Measurements from ENCODE around the gene COL11A2.

The COL11A2 gene

DNA sequence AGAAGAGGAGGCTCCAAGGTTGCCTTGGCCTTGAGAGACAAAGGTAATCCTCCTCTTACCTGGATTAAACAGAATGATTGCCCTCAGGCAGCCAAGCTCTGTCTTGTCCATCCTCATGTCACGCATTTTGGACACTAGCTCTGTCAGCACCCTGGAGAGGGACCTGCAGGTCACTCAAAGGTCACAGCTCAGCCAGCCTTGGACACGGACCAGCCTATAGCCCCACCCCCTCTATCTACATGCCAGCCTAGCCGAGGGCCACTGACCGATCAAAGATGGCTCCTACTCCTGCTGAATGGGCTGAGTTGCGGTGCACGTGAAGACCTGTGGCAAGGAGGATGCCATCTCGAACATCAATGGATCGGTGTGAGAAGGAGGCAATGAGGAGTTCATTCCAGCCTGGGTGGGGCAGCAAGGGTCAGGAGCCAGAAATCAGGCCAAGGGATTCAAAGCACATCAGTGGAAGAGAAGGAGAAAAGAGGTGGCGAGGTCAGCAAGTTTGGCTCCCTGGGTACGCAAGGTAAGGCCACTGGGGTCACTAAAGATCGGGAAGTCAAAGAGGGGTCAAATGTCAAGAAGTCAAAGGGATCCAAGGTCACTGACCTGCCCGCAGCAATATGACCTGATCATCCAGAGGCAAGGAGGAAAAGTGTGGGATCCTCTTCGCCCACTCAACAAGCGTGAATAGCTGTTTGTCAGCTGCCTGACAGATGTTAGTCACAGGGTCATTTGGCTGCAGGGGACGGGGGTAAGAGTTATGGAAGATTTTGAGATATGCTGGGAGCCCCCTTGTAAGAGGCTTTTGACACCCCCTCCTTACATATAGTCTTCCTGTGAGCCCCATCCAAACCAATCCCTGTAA, 3.3 kb upstream of the COL11A2 start:
- DNase-seq (ENCODE audit: extremely low spot score), result no peak
- TF ChIP-seq ELF4 (IDR thresholded peaks at IDR 0.05), result no peak
- no peak for TF ChIP-seq SP1 (IDR thresholded peaks at IDR 0.05)
- no peak for TF ChIP-seq FOXM1 (IDR thresholded peaks at IDR 0.05; ENCODE audit: borderline replicate concordance)
- TF ChIP-seq LEF1 (IDR thresholded peaks at IDR 0.05; ENCODE audit: borderline replicate concordance), result no peak
- no peak for TF ChIP-seq CTBP1 (IDR thresholded peaks at IDR 0.05; ENCODE audit: borderline replicate concordance)
- TF ChIP-seq, protein P1, sequence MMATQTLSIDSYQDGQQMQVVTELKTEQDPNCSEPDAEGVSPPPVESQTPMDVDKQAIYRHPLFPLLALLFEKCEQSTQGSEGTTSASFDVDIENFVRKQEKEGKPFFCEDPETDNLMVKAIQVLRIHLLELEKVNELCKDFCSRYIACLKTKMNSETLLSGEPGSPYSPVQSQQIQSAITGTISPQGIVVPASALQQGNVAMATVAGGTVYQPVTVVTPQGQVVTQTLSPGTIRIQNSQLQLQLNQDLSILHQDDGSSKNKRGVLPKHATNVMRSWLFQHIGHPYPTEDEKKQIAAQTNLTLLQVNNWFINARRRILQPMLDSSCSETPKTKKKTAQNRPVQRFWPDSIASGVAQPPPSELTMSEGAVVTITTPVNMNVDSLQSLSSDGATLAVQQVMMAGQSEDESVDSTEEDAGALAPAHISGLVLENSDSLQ (IDR thresholded peaks at IDR 0.05), result no peak
- no peak for TF ChIP-seq TARDBP (IDR thresholded peaks at IDR 0.05)
- no peak for TF ChIP-seq BHLHE40 (IDR thresholded peaks at IDR 0.05; ENCODE audit: borderline replicate concordance)
- no peak for TF ChIP-seq HDGF (IDR thresholded peaks at IDR 0.05; ENCODE audit: borderline replicate concordance)
- TF ChIP-seq FOXA1 (IDR thresholded peaks at IDR 0.05), result no peak
- TF ChIP-seq FOXK2 (IDR thresholded peaks at IDR 0.05), result no peak
- TF ChIP-seq ARNT (IDR thresholded peaks at IDR 0.05), result no peak

DNA sequence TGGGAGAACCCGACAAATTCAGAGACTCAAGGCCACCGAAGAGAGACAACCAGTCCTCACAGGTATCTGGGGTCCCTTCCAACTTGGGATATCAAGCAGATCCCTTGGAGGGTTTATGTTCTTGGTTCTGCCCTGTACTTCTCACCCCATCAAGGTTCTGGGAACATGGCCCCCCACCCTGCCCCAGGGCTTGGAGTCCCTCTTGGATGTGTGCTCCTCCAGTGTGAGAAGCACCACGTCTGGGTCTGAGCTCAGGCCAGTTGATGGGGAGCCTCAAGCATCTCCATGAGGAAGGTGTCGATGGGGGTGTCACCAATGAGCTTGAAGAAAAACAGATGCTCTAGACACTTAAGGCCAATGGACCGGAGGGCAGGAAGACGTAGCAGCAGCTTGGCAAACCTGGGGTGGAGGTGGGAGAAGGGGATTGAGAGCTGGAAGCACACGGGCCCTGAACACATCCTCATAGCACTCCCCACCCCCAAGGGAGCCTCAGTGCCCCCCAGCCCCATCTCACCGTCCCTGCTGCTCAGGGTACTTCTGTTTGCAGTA, 2.2 kb upstream of the COL11A2 start:
- ChIA-PET CTCF (no interaction called here), POLR2A (no interaction called here)
- TF ChIP-seq FOXK2 (IDR thresholded peaks at IDR 0.05), result no peak
- no peak for TF ChIP-seq ZNF384 (IDR thresholded peaks at IDR 0.05)
- no peak for TF ChIP-seq FOXM1 (IDR thresholded peaks at IDR 0.05; ENCODE audit: borderline replicate concordance)
- TF ChIP-seq L3MBTL2 (conservative IDR thresholded peaks at IDR 0.05), result no peak
- TF ChIP-seq, protein P1 (IDR thresholded peaks at IDR 0.05), result no peak
- TF ChIP-seq FOXA1 (IDR thresholded peaks at IDR 0.05), result no peak
- no peak for TF ChIP-seq LEF1 (IDR thresholded peaks at IDR 0.05; ENCODE audit: borderline replicate concordance)
- no peak for TF ChIP-seq NFRKB (IDR thresholded peaks at IDR 0.05)
- TF ChIP-seq SUZ12 (IDR thresholded peaks at IDR 0.05), result no peak
- TF ChIP-seq CTBP1 (IDR thresholded peaks at IDR 0.05; ENCODE audit: borderline replicate concordance), result no peak
- no peak for TF ChIP-seq ELF4 (IDR thresholded peaks at IDR 0.05)
- TF ChIP-seq TARDBP (IDR thresholded peaks at IDR 0.05), result no peak
- TF ChIP-seq ARNT (IDR thresholded peaks at IDR 0.05), result no peak
- no peak for TF ChIP-seq SP1 (IDR thresholded peaks at IDR 0.05)
- TF ChIP-seq HDGF (IDR thresholded peaks at IDR 0.05; ENCODE audit: borderline replicate concordance), result no peak
- TF ChIP-seq BHLHE40 (IDR thresholded peaks at IDR 0.05; ENCODE audit: borderline replicate concordance), result no peak
- no peak for DNase-seq (ENCODE audit: extremely low spot score)

More for the DNA sequence above, 3.3 kb upstream of the COL11A2 start:
- ChIA-PET CTCF (no interaction called here), POLR2A (interaction anchor here (2.8 kb wide), 1 partner anchor 53 kb away, joined by 16 read pairs; no protein-coding TSS in a partner anchor)

DNA sequence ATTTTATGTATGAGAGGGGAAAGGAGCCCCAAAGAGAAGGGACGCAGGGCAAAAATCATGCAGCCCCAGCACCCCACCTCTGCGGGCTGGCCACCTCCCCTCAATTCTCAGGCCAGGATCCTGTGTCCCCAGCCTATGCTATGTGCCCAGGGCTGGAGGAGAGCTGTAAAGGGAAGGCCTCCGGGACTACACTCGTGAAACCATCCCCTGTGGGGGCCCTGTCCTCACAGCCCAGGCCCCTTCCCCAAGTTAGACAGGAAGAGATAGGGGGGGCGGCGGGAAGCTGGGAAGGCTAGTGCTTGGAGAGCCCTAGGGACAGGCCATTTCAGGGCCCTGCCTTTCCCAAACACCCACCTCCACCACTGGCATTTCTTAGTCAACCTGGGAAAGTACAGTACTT, 1.4 kb upstream of the COL11A2 start:
- ChIA-PET POLR2A (no interaction called here), CTCF (no interaction called here)
- no peak for DNase-seq (ENCODE audit: extremely low spot score)
- TF ChIP-seq L3MBTL2 (conservative IDR thresholded peaks at IDR 0.05), result no peak
- TF ChIP-seq FOXK2 (IDR thresholded peaks at IDR 0.05), result no peak
- no peak for TF ChIP-seq SUZ12 (IDR thresholded peaks at IDR 0.05)
- no peak for TF ChIP-seq CTBP1 (IDR thresholded peaks at IDR 0.05; ENCODE audit: borderline replicate concordance)
- TF ChIP-seq SP1 (IDR thresholded peaks at IDR 0.05), result no peak
- TF ChIP-seq ELF4 (IDR thresholded peaks at IDR 0.05), result no peak
- no peak for TF ChIP-seq FOXM1 (IDR thresholded peaks at IDR 0.05; ENCODE audit: borderline replicate concordance)
- no peak for TF ChIP-seq TARDBP (IDR thresholded peaks at IDR 0.05)
- TF ChIP-seq NFRKB (IDR thresholded peaks at IDR 0.05), result no peak
- TF ChIP-seq, protein P1 (IDR thresholded peaks at IDR 0.05), result no peak
- no peak for TF ChIP-seq LEF1 (IDR thresholded peaks at IDR 0.05; ENCODE audit: borderline replicate concordance)
- no peak for TF ChIP-seq BHLHE40 (IDR thresholded peaks at IDR 0.05; ENCODE audit: borderline replicate concordance)
- no peak for TF ChIP-seq ZNF384 (IDR thresholded peaks at IDR 0.05)
- no peak for TF ChIP-seq FOXA1 (IDR thresholded peaks at IDR 0.05)
- TF ChIP-seq HDGF (IDR thresholded peaks at IDR 0.05; ENCODE audit: borderline replicate concordance), result no peak

DNA sequence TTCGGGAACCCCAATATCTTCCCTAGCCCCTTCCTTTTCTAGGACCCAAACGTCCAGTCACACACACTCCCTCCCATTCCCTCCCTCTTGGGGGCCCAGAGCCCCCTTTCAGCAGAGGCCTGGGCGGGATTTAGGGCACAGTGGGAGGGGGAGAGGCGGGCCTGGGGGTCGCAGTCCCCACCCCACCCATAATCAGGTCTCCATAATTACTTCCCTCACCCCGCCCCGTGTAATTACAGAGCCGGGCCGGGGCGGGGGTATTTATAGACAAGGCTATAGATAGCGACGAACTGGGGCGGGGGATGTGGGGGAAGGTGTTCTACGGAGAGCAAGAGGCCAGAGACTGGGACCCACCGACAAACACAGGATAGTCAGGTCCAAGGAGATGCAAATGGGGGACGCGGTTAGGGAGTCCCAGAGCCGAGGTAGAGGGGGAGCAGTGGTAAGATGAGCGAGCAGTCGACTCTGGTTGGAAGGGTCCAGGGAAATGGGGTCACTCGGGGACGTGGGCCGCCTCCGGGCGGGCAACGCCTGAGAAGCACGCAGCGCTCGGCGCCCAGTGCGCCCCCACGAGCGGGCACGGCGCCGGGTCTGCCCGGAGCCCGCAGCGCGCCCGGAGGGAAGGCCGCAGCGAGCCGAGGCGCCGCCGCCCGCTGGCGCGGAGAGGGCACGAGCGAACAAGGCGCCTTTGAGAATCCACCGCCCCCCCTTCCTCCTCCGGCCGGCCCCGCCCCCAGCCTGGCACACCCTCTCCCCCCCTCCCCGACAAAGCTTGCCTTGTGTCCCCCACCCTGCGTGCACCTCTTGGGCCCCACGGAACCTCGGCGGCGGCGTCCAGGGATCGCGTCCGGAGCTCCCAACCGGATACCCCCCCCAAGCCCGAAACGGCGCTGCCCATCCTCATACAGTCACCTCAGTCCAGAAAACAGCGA, 670 bp upstream of the COL11A2 start:
- TF ChIP-seq SUZ12 (IDR thresholded peaks at IDR 0.05) (no peak), ARNT (IDR thresholded peaks at IDR 0.05) (no peak), ZNF384 (IDR thresholded peaks at IDR 0.05) (no peak), LEF1 (IDR thresholded peaks at IDR 0.05; ENCODE audit: borderline replicate concordance) (no peak), ELF4 (IDR thresholded peaks at IDR 0.05) (no peak), NFRKB (IDR thresholded peaks at IDR 0.05) (no peak), SP1 (IDR thresholded peaks at IDR 0.05) (no peak), HDGF (IDR thresholded peaks at IDR 0.05; ENCODE audit: borderline replicate concordance) (no peak), L3MBTL2 (conservative IDR thresholded peaks at IDR 0.05) (no peak), TARDBP (IDR thresholded peaks at IDR 0.05) (no peak), BHLHE40 (IDR thresholded peaks at IDR 0.05; ENCODE audit: borderline replicate concordance) (no peak)
- TF ChIP-seq, protein P1 (IDR thresholded peaks at IDR 0.05), result no peak
- POLR2A ChIA-PET, result no interaction called here
- no peak for DNase-seq (ENCODE audit: extremely low spot score)
- CTCF ChIA-PET, result no interaction called here

Data from HEK293T (cell line).